HG03103 (cell line): Measurements from ENCODE around the gene SLC39A7.

Experiments
- ATAC-seq: cut with Tn5 transposase; IDR thresholded peaks from one replicate; pipeline ENCODE4 v1.9.1; 2021; ENCODE audit warnings: low read depth; ENCODE audit not compliant: unreplicated experiment

SLC39A7 gene

GRCh38 chr6:33189164-33189563 lies 11.5 kb upstream of the SLC39A7 start:
- no peak for ATAC-seq

GRCh38 chr6:33189625-33190448 lies 10.8 kb upstream of the SLC39A7 start:
- ATAC-seq = no peak

DNA sequence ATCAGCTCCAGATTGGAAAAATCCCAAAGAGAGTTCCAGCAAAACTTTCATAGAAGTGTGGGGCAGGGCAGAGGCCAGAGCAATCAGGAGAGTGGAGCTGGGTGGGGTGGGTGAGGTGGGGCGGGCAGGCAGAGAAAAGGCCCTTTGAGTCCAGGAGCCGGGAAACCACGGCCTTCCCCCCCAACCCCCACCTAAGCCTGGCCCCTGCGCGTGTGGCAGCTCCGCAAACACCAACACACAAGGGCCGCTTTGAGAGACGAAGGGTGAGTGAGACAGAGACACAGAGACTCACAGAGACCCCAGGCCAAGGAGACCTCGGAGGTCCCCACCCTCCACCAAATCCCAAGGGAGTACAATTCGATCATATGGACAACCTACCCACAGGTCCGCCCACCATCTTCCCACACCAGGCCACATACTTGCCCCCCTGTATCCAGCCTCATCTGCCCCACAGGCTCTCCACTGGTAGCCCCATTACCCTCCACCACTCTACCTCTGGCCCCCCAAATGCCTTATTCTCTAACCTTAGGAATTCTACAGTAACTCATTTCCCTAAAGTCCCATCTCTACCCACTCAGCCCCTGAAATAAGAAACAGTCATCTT lies 10.1 kb upstream of the SLC39A7 start:
- no peak for ATAC-seq

- no peak for ATAC-seq
These were observed 9.1 kb upstream of the SLC39A7 start for GRCh38 chr6:33191383-33192104.

GRCh38 chr6:33192105-33192646 lies 8.5 kb upstream of the SLC39A7 start, which contains the start of gene COL11A2:
Gene COL11A2 (minus strand): TSS chr6:33192467. CDS start chr6:33192240, 227 bp downstream.
- no peak for ATAC-seq

DNA sequence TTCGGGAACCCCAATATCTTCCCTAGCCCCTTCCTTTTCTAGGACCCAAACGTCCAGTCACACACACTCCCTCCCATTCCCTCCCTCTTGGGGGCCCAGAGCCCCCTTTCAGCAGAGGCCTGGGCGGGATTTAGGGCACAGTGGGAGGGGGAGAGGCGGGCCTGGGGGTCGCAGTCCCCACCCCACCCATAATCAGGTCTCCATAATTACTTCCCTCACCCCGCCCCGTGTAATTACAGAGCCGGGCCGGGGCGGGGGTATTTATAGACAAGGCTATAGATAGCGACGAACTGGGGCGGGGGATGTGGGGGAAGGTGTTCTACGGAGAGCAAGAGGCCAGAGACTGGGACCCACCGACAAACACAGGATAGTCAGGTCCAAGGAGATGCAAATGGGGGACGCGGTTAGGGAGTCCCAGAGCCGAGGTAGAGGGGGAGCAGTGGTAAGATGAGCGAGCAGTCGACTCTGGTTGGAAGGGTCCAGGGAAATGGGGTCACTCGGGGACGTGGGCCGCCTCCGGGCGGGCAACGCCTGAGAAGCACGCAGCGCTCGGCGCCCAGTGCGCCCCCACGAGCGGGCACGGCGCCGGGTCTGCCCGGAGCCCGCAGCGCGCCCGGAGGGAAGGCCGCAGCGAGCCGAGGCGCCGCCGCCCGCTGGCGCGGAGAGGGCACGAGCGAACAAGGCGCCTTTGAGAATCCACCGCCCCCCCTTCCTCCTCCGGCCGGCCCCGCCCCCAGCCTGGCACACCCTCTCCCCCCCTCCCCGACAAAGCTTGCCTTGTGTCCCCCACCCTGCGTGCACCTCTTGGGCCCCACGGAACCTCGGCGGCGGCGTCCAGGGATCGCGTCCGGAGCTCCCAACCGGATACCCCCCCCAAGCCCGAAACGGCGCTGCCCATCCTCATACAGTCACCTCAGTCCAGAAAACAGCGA lies 7.7 kb upstream of the SLC39A7 start:
- no peak for ATAC-seq

DNA sequence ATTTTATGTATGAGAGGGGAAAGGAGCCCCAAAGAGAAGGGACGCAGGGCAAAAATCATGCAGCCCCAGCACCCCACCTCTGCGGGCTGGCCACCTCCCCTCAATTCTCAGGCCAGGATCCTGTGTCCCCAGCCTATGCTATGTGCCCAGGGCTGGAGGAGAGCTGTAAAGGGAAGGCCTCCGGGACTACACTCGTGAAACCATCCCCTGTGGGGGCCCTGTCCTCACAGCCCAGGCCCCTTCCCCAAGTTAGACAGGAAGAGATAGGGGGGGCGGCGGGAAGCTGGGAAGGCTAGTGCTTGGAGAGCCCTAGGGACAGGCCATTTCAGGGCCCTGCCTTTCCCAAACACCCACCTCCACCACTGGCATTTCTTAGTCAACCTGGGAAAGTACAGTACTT lies 7.0 kb upstream of the SLC39A7 start:
- ATAC-seq = no peak

DNA sequence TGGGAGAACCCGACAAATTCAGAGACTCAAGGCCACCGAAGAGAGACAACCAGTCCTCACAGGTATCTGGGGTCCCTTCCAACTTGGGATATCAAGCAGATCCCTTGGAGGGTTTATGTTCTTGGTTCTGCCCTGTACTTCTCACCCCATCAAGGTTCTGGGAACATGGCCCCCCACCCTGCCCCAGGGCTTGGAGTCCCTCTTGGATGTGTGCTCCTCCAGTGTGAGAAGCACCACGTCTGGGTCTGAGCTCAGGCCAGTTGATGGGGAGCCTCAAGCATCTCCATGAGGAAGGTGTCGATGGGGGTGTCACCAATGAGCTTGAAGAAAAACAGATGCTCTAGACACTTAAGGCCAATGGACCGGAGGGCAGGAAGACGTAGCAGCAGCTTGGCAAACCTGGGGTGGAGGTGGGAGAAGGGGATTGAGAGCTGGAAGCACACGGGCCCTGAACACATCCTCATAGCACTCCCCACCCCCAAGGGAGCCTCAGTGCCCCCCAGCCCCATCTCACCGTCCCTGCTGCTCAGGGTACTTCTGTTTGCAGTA lies 6.2 kb upstream of the SLC39A7 start:
- no peak for ATAC-seq

- ATAC-seq = no peak
These were observed 5.1 kb upstream of the SLC39A7 start for GRCh38 chr6:33195304-33196165.

DNA sequence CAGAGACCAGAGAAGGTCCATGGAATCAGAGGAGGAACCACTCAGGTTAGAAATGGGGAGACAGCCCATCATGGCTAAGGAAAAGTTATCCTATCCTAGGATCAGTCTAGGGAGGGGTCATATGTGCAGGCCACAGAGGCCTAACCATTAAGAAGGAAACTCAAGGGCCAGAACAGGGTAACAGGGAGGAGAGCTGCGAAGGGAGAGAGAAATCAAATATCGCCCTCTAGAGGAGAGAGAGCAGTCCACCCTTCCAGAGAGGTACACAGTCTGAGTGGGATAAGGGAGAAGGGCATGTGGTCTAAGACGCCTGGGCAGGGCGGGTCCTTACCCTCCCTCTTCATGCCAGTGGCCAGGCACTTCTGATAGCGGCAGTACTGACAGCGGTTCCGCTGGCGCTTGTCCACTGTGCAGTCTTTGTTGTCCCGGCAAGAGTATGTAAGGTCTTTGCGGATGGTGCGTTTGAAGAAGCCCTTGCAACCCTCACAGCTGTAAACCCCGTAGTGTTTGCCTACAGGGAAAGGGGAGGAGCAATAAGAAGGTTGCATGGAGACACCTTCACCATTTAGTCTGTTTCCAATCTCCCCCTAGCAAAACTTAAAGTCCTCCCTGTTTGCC lies 3.1 kb upstream of the SLC39A7 start:
- no peak for ATAC-seq

DNA sequence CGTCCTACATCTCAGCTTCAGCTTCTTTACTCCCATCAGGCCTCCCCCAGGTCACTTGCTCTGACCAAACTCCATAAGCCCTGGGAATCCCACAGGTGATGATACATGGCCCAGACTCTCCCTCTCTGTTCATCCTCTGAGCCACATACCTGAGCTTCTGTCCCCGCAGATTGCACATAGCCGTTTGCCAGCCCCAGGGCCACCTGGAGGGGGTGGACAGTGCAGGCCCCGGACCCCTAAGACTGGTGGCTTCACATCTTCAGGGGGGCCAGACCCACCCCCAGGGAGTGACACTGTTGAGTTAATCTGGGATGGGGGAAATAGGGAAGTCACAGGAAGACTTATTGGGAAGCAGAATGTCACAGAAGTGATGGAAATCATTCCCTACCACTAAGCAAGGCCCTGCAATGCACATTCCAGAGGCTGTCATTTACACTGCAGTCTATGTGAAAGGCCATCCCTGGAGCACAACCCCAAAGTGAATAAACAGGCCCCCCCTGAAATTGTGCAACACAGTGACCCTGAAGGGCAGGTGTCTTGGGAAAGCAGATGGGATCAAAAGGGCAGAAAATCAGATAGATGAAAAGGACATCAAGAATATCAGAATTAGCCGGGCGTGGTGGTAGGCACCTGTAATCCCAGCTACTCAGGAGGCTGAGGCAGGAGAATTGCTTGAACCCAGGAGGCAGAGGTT lies 2.4 kb upstream of the SLC39A7 start:
- no peak for ATAC-seq

DNA sequence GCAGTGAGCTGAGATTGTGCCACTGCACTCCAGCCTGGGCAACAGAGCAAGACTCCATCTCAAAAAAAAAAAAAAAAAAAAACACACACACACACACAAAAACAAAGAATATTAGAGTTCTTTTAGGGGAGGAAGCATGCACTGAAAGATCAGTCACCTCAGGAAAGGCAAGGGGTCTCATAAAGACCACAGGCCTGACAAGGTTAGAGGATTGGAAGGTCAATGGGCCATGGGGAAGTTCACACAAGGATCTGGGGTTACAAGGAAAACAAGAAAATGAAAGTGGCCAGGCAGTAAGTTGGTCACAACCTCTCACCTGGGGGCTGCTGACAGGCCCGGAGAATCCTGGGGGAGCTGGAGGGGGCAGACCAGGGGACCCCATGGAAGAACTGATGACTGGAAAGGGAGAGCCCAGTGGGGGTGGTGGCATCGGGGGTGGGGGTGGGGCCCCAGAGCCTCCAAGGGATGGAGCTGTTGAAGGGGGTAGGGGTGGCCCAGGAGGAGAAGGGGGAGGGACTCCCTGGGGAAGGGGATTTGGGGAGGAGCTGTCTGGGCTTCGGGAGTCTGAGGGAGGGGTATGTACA lies 1.7 kb upstream of the SLC39A7 start:
- no peak for ATAC-seq

- ATAC-seq = peak; percentile 11
These were observed 914 bp upstream of the SLC39A7 start for GRCh38 chr6:33199687-33200218.

- no peak for ATAC-seq
These were observed 479 bp downstream of the SLC39A7 start for GRCh38 chr6:33201147-33201545.

DNA sequence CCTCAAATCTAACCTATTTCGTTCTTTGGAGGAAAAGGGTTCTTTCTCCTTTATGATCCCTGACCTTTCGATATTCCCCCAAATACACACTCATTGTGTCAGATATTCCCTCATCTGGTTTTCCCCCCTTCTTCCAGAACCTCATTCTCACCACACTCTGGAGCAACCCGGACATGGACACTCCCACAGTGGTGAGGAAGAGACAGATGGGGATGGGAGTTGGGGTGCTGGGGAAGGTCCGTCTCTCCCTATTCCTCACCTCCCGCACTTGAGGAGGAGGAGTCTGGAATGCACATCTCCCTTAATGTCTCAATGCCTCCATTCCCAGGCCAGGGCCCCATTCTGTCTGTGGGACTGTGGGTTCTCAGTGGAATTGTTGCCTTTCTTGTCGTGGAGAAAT lies 1.3 kb downstream of the SLC39A7 start:
- ATAC-seq = no peak

DNA sequence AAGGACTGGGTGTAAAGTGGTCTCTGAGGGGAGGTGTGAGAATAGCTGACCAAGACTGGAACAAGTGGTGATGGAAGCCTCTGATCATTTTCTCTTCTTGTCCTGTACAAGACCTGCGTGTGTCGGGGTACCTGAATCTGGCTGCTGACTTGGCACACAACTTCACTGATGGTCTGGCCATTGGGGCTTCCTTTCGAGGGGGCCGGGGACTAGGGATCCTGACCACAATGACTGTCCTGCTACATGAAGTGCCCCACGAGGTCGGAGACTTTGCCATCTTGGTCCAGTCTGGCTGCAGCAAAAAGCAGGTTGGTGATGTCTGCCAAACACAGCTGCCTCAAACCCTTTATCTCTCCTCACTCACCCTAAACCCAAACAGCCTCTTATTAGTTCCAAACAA lies 2.1 kb downstream of the SLC39A7 start:
- ATAC-seq = no peak

DNA sequence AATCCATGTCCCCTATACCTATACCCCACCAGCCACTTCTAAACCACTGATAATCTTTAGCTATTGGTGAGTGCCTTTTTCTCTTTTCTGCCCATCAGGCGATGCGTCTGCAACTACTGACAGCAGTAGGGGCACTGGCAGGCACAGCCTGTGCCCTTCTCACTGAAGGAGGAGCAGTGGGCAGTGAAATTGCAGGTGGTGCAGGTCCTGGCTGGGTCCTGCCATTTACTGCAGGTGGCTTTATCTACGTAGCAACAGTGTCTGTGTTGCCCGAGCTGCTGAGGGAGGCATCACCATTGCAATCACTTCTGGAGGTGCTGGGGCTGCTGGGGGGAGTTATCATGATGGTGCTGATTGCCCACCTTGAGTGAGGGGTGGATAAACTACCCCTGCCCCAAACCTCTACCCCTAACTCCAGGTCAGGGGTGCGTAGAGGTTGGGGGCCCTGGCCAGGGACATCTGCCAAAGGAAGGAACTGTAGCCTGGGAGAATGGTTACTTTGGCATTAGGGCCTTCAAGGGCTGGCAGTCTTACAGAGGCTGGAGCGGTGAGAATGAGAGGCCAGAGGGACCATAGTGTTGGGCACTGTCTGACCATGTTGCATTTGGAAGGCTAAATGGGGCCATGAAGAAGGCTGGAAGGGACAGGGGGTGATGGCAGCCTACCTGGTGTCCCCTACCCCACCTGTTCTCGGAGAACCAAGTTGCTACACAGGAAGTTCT lies 2.9 kb downstream of the SLC39A7 start:
- no peak for ATAC-seq
